Trophoblast cell (in vitro differentiated cells and primary cell): ENCODE data around the gene AHSG.
"Not testable (repeated sequence)": the region's sequence is repeated elsewhere in the genome, so short reads cannot be mapped to it uniquely, and the experiment has no call there.

Experiments
- DNase-seq, 2 donors: peaks; one replicate each; pipeline ENCODE4 v3.0.0-alpha.2; 2016
- H2AFZ ChIP-seq: 2 replicates; pipeline ENCODE4 v1.6.1; 2013; ENCODE audit warnings: low read length, moderate library complexity, mild to moderate bottlenecking; ENCODE audit not compliant: insufficient read depth, poor library complexity
- H2AK5ac ChIP-seq: 2 replicates; pipeline ENCODE4 v1.6.1; 2013; ENCODE audit warnings: mild to moderate bottlenecking, low read length
- H2BK120ac ChIP-seq: 2 replicates; pipeline ENCODE4 v1.6.1; 2013; ENCODE audit warnings: low read length, mild to moderate bottlenecking, moderate library complexity; ENCODE audit not compliant: insufficient read depth, poor library complexity
- H2BK12ac ChIP-seq: 2 replicates; pipeline ENCODE4 v1.6.1; 2013; ENCODE audit warnings: mild to moderate bottlenecking, low read length, moderate library complexity
- H2BK5ac ChIP-seq: 2 replicates; pipeline ENCODE4 v1.6.1; 2013; ENCODE audit warnings: low read length, low read depth, moderate library complexity, mild to moderate bottlenecking; ENCODE audit not compliant: poor library complexity
- H3K14ac ChIP-seq: 2 replicates; pipeline ENCODE4 v1.6.1; 2013; ENCODE audit warnings: mild to moderate bottlenecking, low read length
- H3K18ac ChIP-seq: 2 replicates; pipeline ENCODE4 v1.6.1; 2013; ENCODE audit warnings: mild to moderate bottlenecking, low read length
- H3K23ac ChIP-seq: 2 replicates; pipeline ENCODE4 v1.6.1; 2013; ENCODE audit warnings: low read length
- H3K27ac ChIP-seq: 2 replicates; pipeline ENCODE4 v1.5.1; 2013; ENCODE audit warnings: low read depth, mild to moderate bottlenecking, inconsistent platforms, low read length, moderate library complexity
- H3K27me3 ChIP-seq: 2 replicates; pipeline ENCODE4 v1.6.1; 2013; ENCODE audit warnings: inconsistent platforms, mild to moderate bottlenecking, low read length, moderate library complexity; ENCODE audit not compliant: insufficient read depth
- H3K36me3 ChIP-seq, 2 experiments: 1 replicate in 1 of 2; 2 replicates in 1 of 2; pipeline ENCODE4 v1.6.1; 2013; ENCODE audit warnings: low read length in 2 of 2, mild to moderate bottlenecking in 2 of 2, moderate library complexity in 1 of 2; ENCODE audit not compliant: insufficient read depth in 2 of 2, control insufficient read depth in 1 of 2
- H3K4ac ChIP-seq: 2 replicates; pipeline ENCODE4 v1.6.1; 2013; ENCODE audit warnings: low read depth, mild to moderate bottlenecking, low read length, moderate library complexity
- H3K4me1 ChIP-seq, 2 experiments: 1 replicate in 1 of 2; 2 replicates in 1 of 2; pipeline ENCODE4 v1.6.1; 2013; ENCODE audit warnings: low read length in 2 of 2, mild to moderate bottlenecking in 2 of 2, moderate library complexity in 1 of 2; ENCODE audit not compliant: insufficient read depth in 2 of 2, control insufficient read depth in 1 of 2
- H3K4me2 ChIP-seq: 2 replicates; pipeline ENCODE4 v1.6.1; 2013; ENCODE audit warnings: inconsistent platforms, mild to moderate bottlenecking, low read length, moderate library complexity
- H3K4me3 ChIP-seq: 2 replicates; pipeline ENCODE4 v1.5.1; 2013; ENCODE audit warnings: mild to moderate bottlenecking, low read depth, low read length, inconsistent platforms
- H3K79me1 ChIP-seq: one replicate; pipeline ENCODE4 v1.6.1; 2013; ENCODE audit warnings: low read length
- H3K79me2 ChIP-seq: 2 replicates; pipeline ENCODE4 v1.6.1; 2013; ENCODE audit warnings: low read length, mild to moderate bottlenecking; ENCODE audit not compliant: control insufficient read depth, insufficient read depth, poor library complexity
- H3K9ac ChIP-seq: 2 replicates; pipeline ENCODE4 v1.6.1; 2013; ENCODE audit warnings: mild to moderate bottlenecking, low read length
- H3K9me3 ChIP-seq: 2 replicates; pipeline ENCODE4 v1.6.1; 2013; ENCODE audit warnings: low read depth, mild to moderate bottlenecking, control low read depth, inconsistent platforms, low read length; ENCODE audit not compliant: insufficient read depth
- H4K12ac ChIP-seq: 2 replicates; pipeline ENCODE4 v1.6.1; 2013; ENCODE audit warnings: low read depth, mild to moderate bottlenecking, low read length, moderate library complexity
- H4K8ac ChIP-seq: 2 replicates; pipeline ENCODE4 v1.6.1; 2013; ENCODE audit warnings: low read depth, mild to moderate bottlenecking, low read length, moderate library complexity
- H4K91ac ChIP-seq: one replicate; pipeline ENCODE4 v1.6.1; 2013; ENCODE audit warnings: low read depth, mild to moderate bottlenecking, low read length, moderate library complexity
- WGBS: extraction: QIAGEN DNeasy Blood & Tissue Kit; methylation state at CpG from one replicate; pipeline ENCODE4 v1.1.7; 2013; ENCODE audit warnings: missing lambda C conversion rate; ENCODE audit not compliant: insufficient read length, insufficient coverage; ENCODE audit errors: extremely low coverage; 5-methylcytosine and 5-hydroxymethylcytosine counted together

AHSG gene

GRCh38 chr3:186583831-186584230, 29.0 kb upstream of the AHSG start:
- Histone ChIP-seq H4K91ac (no peak overlapping the region), H3K79me2 (no peaks in the 10 kb centered on the region), H3K14ac (no peak overlapping the region), H3K4me1 (peaks cover 0 to 2% of the 10 kb centered on the region in 2 experiments), H3K27me3 (no peaks in the 10 kb centered on the region), H2AK5ac (no peak overlapping the region), H3K79me1 (no peaks in the 10 kb centered on the region), H3K4me3 (no peak overlapping the region), H2AFZ (no peak overlapping the region), H4K12ac (no peak overlapping the region), H3K18ac (no peak overlapping the region), H3K27ac (no peak overlapping the region), H2BK120ac (no peak overlapping the region), H2BK12ac (no peak overlapping the region), H3K36me3 (peaks cover 5 to 30% of the 10 kb centered on the region in 2 experiments), H4K8ac (no peak overlapping the region), H3K9me3 (no peaks in the 10 kb centered on the region), H2BK5ac (no peak overlapping the region), H3K4me2 (no peak overlapping the region), H3K4ac (no peak overlapping the region), H3K9ac (no peak overlapping the region), H3K23ac (no peak overlapping the region)
- DNase-seq: no peak
- whole genome bisulfite sequencing: no CpG with 5 or more reads among the region's 5 CpGs

DNA sequence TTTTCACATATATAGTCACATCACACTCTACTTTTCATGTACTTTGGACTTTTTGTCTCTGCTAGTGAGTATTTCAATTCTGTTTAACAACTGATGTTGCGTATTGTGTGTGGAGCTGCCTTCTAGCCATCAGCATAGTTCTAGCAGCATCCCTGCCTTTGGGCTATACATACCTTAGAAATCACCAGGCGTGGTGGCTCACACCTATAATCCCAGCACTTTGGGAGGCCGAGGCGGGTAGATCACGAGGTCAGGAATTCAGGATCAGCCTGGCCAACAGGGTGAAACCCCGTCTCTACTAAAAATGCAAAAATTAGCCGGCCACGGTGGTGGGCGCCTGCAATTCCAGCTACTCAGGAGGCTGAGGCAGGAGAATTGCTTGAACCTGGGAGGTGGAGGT, 26.6 kb upstream of the AHSG start:
- not testable (repeated sequence) for H3K9ac ChIP-seq, H3K27me3 ChIP-seq, H3K23ac ChIP-seq, H3K4me3 ChIP-seq, H3K79me1 ChIP-seq, H2AFZ ChIP-seq, H4K91ac ChIP-seq, H3K27ac ChIP-seq, H2BK12ac ChIP-seq, H2BK5ac ChIP-seq, H3K14ac ChIP-seq, H3K4ac ChIP-seq, H2BK120ac ChIP-seq, H4K8ac ChIP-seq, H3K9me3 ChIP-seq, H3K4me2 ChIP-seq, H4K12ac ChIP-seq, H3K4me1 ChIP-seq, H3K18ac ChIP-seq, H3K79me2 ChIP-seq, H2AK5ac ChIP-seq
- peak; percentile 51 to 76 for DNase-seq
- H3K36me3 ChIP-seq: peaks cover 1 to 23% of the 10 kb centered on the region in 2 experiments
- no CpG with 5 or more reads among the region's 9 CpGs for WGBS

- no peak overlapping the region for H2AK5ac ChIP-seq
- H2BK5ac ChIP-seq: no peak overlapping the region
- H4K8ac ChIP-seq: no peak overlapping the region
Measured at GRCh38 chr3:186587183-186587582, 25.7 kb upstream of the AHSG start.

DNA sequence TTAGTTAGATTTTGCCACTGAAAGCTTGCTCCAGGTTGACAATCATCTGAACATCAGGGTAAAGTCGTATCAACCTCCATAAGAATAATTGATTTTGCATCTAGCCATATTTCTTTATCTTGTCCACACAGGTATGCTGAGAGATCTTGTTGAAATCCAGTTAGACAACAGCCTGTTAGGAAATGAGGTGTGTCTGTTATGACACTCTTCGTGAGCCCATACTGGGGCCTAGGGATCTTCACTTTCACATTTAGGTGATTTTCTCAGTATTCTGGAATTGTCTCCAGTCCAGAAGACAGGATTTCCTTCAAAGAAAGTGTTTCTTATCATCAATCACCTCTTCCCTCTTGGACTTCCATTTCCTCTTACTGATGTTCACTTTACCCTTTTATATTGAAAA, 24.2 kb upstream of the AHSG start:
- no peak overlapping the region for H3K9ac ChIP-seq
- H3K27ac ChIP-seq: no peak overlapping the region
- H4K12ac ChIP-seq: no peak overlapping the region
- no peak overlapping the region for H2AFZ ChIP-seq
- no peaks in the 10 kb centered on the region for H3K79me1 ChIP-seq
- H3K4me2 ChIP-seq: no peak overlapping the region
- no peak overlapping the region for H2BK12ac ChIP-seq
- peaks cover 0 to 2% of the 10 kb centered on the region in 2 experiments for H3K4me1 ChIP-seq
- H3K14ac ChIP-seq: no peak overlapping the region
- H3K4me3 ChIP-seq: no peak overlapping the region
- no peaks in the 10 kb centered on the region for H3K27me3 ChIP-seq
- no peak overlapping the region for H4K8ac ChIP-seq
- no peak overlapping the region for H2BK120ac ChIP-seq
- no peaks in the 10 kb centered on the region for H3K79me2 ChIP-seq
- WGBS: no CpG with 5 or more reads among the region's 2 CpGs
- H3K23ac ChIP-seq: no peak overlapping the region
- H3K9me3 ChIP-seq: no peaks in the 10 kb centered on the region
- peak; percentile 71 to 90 for DNase-seq
- H2AK5ac ChIP-seq: no peak overlapping the region
- H4K91ac ChIP-seq: no peak overlapping the region
- H3K4ac ChIP-seq: no peak overlapping the region
- H2BK5ac ChIP-seq: no peak overlapping the region
- peaks cover 0 to 12% of the 10 kb centered on the region in 2 experiments for H3K36me3 ChIP-seq
- no peak overlapping the region for H3K18ac ChIP-seq

More at GRCh38 chr3:186587183-186587582, 25.7 kb upstream of the AHSG start:
- H3K36me3 ChIP-seq: peaks cover 0 to 21% of the 10 kb centered on the region in 2 experiments
- no peaks in the 10 kb centered on the region for H3K27me3 ChIP-seq
- H2BK120ac ChIP-seq: no peak overlapping the region
- H3K27ac ChIP-seq: no peak overlapping the region
- H3K18ac ChIP-seq: no peak overlapping the region
- H4K12ac ChIP-seq: no peak overlapping the region
- no peaks in the 10 kb centered on the region for H3K79me2 ChIP-seq
- no peak overlapping the region for H2AFZ ChIP-seq
- no peak overlapping the region for H3K14ac ChIP-seq
- H3K79me1 ChIP-seq: no peaks in the 10 kb centered on the region
- H2BK12ac ChIP-seq: no peak overlapping the region
- H4K91ac ChIP-seq: no peak overlapping the region
- no peak overlapping the region for H3K4ac ChIP-seq
- no peak for DNase-seq
- no peak overlapping the region for H3K4me2 ChIP-seq
- no peak overlapping the region for H3K23ac ChIP-seq
- no peaks in the 10 kb centered on the region for H3K9me3 ChIP-seq
- no peak overlapping the region for H3K9ac ChIP-seq
- no peak overlapping the region for H3K4me3 ChIP-seq
- peaks cover 0 to 2% of the 10 kb centered on the region in 2 experiments for H3K4me1 ChIP-seq
